ENCODE measurements around the gene NR6A1. TPM values are rescaled to one million over a fixed set of nuclear protein-coding genes. Genes with fewer than 3 reads are reported as not detected.
A peak's percentile ranks its signal among the peaks of the same experiment; 100 is the strongest.

The NR6A1 gene
- 5.0 TPM for total RNA-seq

DNA sequence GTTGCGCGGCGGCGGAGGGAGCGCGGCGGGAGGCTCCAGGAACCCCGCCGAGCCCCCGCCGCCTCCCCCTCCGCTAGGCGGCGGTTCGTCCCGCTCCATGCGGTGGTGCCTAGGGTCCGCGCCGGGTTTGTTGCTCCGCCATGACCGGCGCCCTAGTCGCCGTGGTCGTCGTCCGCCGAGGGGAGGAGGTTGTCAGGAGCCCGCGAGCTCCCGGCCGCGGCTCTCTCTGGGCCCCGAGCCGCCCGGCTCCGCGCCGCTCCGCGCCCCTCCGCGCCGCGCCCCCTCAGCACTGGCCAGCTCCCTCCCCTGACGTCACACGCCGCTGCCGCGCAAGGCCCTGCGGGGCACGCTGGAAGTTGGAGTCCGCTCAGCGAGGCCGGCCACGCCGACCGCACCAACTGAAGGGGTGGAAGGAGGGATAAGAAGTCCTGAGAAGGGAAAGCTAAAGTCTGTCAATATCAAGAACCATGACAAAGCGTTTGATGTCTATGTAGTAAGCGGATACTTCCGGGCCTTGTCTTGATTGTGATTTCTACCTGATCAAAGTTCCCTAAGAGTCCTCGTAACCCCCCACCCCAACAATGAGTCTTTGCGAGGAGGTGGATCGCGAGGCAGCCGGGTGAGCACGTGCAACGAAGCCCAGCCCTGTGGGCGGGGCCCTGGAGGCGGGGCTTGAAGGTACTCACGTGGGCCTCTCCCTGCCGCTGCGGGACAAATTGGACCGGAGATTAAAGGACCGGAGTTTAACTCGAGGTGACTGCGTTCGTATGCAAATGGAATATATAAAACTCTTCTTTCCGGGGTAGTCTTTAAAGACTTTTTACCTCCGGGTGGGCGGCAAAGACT lies at the start of gene NR6A1:
TSS of gene NR6A1 (minus strand) at position 291 of the 846 bp plus-strand sequence.
- peak; percentile 97 for DNase-seq (ENCODE audit: low spot score)

DNA sequence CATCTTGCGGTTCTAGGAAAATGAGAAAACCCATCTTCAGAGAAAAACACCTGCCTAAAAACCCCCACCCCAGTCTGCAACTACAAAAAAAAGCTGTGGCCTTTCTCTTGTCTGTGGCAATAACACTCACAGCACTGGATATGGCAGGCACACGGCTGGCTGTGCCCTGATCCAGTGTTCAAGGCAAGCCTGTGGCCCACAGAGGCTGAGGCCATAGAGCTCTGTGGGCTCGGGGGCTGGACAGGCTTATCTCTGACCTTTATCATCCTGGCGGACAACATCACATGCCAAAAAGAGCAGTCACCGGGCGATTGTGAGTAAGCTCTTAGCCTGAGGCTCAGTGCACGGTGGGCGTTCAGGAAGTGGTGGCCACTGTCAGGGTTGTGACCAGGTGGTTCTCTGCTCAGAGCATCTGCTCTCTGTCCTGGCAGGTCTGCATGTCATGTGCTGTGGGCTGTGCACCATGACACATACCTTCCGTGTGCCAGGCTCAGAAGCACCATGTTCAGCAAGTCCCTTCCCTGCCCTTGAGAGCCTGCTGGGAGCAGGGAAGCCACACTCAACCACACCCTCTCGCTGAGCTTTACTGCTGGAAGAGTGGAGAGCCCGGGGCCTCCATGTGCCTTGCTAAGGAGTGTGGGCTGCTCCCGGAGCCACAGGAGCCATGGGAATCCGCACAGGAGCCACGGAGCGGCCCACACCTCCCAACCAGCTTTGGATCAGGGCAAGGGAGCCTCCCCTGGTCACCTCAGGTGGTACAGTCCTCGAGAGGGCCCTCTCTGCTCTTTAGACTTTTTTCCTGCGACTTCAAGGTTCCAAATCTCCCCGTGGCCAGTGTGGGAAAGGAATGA lies 47.5 kb upstream of the NR6A1 start:
- DNase-seq (ENCODE audit: low spot score) = peak; percentile 70

DNA sequence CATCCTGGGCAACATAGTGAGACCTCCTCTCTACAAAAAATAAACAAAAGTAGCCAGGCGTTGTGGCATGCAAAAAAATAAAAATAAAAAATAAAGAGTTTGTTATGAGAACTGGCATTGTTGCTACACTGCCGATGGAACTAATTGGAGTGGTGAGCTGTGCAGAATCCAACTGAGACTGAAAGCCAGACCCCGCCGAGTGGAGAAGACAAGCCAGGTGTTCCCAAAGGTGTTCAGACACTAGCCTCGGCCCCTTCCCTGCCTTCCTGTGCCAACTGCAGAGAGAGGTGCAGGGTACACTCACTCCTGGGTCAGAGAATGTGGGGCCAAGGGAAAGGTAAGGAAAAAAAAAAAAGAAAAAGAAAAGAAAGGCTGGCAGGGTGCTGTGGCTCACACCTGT lies 44.5 kb upstream of the NR6A1 start:
- DNase-seq (ENCODE audit: low spot score) = no peak

DNA sequence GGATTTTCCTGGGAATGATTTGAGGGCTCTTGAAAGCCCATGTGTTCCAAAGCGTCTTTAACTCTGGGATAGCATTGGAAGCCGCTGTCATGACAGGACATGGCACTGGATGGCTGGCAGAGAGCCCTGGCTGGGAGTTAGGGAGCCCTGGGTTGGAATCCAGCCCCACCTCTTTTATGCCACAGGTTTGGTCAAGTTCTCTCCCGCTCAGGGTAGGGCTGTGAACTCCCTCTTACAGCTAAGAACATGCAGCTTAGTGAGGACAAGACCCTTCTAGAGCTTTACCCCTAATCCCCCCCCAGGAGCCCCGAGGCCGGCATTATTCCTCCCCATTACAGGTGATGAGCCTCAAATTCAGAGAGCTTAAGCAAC lies 43.0 kb upstream of the NR6A1 start:
- no peak for DNase-seq (ENCODE audit: low spot score)

DNA sequence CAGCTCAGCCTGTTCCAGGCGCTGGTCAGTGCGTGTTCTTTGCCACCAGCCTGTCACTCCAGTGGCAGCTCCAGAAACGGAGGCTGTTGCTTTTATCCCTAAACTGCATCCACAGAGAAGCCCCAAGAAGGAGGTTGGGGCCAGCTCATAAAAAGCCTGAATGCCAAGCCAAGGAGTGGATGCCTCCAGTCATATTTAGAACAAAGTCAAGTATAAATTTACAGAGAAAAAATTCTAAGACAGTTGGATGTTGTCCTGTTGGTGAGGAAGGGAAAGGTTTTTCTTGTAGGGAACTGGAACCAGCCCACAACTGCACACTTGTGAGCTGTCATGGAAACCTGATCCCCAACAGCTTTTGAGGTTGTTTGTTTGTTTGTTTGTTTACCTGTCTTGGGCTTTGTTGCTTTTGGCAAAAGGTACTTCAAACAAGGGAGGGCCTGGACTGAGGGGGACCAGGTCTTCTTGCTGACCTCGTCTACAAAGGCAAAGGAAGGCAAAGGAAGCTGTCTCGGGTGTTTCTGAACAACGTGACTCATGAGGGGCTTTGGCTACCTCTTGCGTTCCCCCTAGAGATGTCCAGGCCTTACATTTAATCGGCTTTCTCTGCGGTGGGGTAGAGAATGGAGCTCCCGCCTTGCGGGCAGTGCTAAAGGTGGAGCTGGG lies 42.5 kb upstream of the NR6A1 start:
- no peak for DNase-seq (ENCODE audit: low spot score)

GRCh38 chr9:124813041-124813440 lies 41.9 kb upstream of the NR6A1 start:
- DNase-seq (ENCODE audit: low spot score) = no peak

DNA sequence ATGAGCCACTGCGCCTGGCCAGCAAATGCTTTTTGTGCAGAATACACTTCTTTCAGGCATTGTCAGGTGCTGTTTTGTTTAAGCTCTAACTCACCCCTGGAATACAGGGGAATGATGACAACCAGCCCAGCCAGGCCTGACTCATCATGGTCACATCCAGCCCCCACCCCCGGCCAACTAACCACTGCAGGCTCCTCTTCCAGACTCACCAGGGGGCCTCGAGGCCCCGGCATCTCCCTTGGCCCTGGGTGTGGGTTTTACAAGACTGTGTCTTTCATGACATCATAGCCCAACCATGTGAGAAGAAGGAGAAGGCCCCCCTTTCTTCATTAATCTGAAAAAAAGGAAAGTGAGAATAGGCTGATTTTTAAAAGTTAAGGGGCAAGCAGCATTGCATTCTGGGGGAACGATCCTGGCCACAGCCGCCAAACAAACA lies 41.3 kb upstream of the NR6A1 start:
- no peak for DNase-seq (ENCODE audit: low spot score)

DNA sequence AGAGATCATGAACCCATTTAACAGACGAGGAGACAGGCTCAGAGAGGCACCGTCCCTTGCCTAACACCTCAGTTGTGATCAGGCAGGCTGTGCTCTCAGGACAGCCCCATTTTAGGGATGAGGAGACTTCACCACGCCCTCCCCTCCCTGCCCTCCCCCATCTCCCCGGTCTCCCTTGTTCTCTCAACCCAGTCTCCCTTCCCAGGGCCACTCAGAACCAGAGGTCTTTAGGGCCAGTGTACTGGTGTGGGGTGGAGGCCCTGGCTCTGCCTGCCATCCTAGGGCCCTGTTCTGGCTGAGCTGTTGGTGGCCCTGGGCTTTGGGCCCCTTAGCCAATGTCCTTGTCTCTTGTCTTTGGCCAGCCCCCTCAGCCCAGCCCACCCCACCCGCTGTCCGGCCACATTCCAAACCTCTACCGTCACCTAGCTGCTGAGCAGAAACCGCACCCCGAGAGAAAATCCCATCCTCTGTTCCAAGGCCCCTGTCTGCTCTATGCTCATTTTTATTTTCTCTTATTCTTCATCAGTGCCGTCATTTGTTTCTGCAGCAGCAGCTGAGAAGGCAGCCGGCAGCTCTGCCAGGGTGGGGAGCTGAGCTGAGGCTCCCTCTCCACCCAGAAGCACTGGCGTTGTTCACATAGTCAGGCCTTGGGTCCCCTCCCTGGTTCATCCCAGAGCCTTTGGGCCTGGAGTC lies 39.7 kb upstream of the NR6A1 start:
- DNase-seq (ENCODE audit: low spot score) = peak; percentile 66

- no peak for DNase-seq (ENCODE audit: low spot score)
Measured at GRCh38 chr9:124809741-124810500, 38.8 kb upstream of the NR6A1 start.

DNA sequence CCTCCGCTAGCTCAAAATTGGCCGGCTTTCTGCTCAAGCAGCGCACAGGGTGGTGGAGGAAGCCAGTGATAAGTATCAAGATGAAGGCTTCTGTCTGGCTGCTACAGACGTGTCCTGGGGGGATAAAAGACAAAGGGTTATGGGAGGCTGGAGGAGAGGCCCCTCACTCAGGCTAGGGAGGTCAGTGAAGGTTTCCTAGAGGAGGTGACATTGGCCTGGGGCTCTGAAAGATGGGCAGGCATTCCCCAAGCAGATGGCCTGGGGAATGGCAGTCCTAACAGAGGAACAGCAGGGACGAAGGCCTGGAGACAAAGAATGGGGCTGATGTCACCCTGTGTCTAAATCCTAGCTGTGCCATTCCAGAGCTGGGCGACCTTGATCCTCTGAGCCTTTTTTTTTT lies 38.1 kb upstream of the NR6A1 start:
- no peak for DNase-seq (ENCODE audit: low spot score)

GRCh38 chr9:124808246-124808956 lies 37.3 kb upstream of the NR6A1 start:
- DNase-seq (ENCODE audit: low spot score) = no peak

DNA sequence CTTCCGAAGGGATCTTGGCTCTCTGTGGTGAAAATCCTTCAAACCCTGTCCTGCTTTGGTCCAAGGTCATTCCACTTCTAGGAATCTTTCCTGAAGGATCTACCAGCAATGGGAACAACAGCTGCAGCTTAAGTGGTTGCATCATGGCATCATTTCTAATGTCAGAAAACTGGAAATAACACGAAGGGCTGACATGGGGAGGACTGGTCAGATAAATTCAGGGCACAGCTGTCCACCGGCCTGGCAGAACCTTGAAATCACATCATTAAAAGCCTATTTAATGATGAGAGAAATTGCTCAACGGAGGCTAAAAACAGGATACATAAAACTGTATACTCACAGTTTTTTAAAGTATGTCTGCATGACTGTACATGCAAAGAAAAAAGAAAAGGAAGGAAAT lies 34.1 kb upstream of the NR6A1 start:
- DNase-seq (ENCODE audit: low spot score) = no peak

- DNase-seq (ENCODE audit: low spot score) = no peak
Measured at GRCh38 chr9:124803911-124804310, 32.8 kb upstream of the NR6A1 start.

- DNase-seq (ENCODE audit: low spot score) = no peak
Measured at GRCh38 chr9:124802426-124802825, 31.3 kb upstream of the NR6A1 start.

- no peak for DNase-seq (ENCODE audit: low spot score)
Measured at GRCh38 chr9:124801356-124801755, 30.2 kb upstream of the NR6A1 start.

DNA sequence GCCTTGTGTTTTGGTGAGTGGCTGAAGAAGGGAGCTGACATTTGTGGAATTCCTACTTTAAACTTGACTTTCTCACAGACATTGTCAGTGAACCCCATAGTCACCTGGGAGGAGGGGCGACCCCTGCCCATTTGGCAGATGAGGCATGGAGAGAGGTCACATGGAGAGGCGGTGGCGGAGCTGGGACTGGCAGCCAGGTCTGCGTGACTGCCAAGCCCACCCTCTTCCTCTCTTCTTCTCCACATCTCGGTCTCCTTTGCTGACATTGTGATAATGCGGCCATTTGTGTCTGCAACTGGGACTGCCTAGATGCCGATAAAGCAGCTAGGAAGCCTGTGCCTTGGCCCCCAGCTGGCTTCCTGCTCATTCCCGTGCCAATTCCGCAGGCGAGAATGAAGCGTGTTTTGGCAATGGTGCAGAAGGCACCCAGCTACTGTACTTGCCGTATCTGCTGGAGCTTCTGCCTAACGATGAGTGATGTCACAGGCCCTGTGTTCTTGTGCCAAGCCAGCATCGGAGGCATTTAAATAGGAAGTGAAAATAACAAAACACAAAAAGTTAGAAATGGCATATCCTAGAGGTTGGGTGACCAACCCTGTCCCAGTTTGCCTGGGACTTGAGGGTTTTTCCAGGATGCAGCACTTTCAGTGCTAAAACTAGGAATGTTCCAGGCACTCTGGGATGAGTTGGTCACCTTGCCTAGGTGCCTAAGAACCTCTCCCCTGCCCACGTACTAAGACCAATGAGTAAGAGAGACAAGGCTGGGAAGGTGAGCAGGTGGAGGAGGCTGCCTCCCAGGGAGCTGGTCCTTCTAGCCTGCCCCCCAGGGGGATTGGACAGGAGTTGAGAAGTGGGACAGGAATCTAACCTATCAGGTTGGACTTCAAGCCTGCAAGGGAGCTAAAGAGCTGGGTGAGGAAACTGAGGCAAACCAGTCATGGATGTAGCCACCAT lies 29.5 kb upstream of the NR6A1 start:
- DNase-seq (ENCODE audit: low spot score) = no peak

DNA sequence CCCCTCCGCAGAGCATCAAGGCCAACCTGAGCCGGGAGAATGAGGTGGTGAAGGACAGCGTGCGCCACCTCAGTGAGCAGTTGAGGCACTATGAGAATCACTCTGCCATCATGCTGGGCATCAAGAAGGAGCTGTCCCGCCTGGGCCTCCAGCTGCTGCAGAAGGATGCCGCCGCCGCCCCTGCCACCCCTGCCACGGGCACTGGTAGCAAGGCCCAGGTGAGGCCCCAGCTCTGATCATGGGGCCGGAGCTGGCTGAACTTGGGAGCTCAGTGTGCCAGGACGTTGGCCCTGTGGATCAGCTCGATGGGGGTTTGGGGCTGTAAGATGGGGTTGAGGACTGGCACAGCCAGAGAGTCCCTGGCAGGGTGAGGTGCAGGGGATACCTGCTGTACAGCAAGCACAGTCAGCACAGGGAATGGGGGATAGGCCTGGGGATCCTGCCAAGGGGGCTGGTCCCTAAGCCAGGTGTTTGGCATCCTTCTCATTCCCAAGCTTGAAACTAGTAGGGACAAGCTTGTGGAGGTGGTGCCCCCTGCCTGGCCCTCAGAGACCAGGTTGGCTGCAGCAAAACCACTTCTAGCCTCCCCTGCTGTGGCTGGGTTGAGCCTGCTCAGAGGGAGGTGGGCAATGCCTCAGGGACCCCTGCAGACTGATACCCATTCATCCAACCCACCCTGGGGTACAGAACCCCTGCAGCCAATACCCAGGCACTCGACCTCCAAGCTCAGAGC lies 28.3 kb upstream of the NR6A1 start:
- DNase-seq (ENCODE audit: low spot score) = no peak

DNA sequence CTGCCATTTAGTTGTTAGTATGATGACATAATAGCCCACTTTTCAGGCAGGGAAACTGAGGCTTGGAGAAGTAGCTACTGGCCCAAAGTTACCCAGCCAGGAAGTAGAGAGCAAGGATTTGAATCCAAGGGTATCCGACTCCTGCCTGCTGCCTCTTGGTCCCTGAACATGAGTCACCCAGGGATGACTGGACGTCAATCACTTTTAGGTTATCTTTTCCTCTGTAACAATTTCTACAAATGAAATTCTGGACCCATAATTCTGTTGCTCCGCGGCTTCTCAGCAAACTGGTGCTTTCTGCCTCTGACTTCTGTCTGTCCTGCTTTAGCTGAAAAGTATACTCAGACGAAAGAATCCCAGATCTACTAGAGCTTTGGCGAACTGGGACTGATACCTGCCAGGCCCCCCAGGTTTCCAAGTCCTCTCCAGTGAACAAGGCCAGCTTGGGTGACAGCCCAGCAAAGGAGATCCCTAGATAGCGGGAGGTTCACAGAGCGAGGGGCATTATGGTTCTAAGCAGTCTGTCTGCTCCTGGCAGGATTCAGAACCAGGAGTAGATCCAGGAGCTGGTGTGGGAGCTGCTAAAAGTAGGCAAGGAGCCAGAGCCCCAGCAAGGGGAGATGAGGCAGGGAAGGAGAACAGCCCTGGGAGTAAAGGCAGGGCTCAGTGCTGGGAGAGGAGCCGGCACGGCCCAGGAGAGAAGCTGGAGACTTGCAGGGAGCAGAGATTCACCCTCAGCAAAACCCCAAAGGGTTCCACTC lies 26.4 kb upstream of the NR6A1 start:
- DNase-seq (ENCODE audit: low spot score) = no peak

Measured in ureter (tissue), 1 donor.